SK-N-SH (cell line): ENCODE data around the gene LIMS1. TPM values are rescaled to one million over a fixed set of nuclear protein-coding genes. Genes with fewer than 3 reads are reported as not detected.
A peak's percentile ranks its signal among the peaks of the same experiment; 100 is the strongest.

ENCODE experiments used
- CTCF ChIA-PET: fragments of 300-600, 350-600 bp; formaldehyde crosslinking; extraction: SDS; loops from one replicate; lab custom pipeline; 2021; lab: Yijun Ruan, JAX
- POLR2A ChIA-PET: fragments of 350-600 bp; sonication (Branson Sonifier 250); formaldehyde crosslinking; extraction: SDS; loops from one replicate; lab custom pipeline; 2020; ENCODE audit warnings: antibody characterized with exemption, inconsistent platforms; lab: Yijun Ruan, JAX
- DNase-seq: peaks from one replicate; pipeline ENCODE4 v3.0.0; 2012
- H2AFZ ChIP-seq: fragments of 200-600 bp; sonication (generic); 2 replicates; pipeline ENCODE4 v1.8.1; 2016; ENCODE audit warnings: antibody characterized with exemption, mild to moderate bottlenecking, low read depth
- H3F3A ChIP-seq: fragments of 200-600 bp; sonication (generic); replicated peaks from 2 replicates; pipeline ENCODE3; 2016; ENCODE audit warnings: antibody characterized with exemption, mild to moderate bottlenecking; ENCODE audit not compliant: insufficient read depth
- H3K27ac ChIP-seq, 2 experiments: fragments of 200-500 bp in 1 of 2; fragments of 200-600 bp in 1 of 2; sonication (Bioruptor generic) in 1 of 2; sonication (generic), shearing (Covaris generic) in 1 of 2; 2 replicates each; pipeline versions ENCODE4 v1.5.1 to v1.6.1; 2014 to 2016; ENCODE audit warnings: low read depth in 2 of 2, inconsistent platforms in 1 of 2, low read length in 1 of 2, mild to moderate bottlenecking in 1 of 2, mixed read lengths in 1 of 2
- H3K27me3 ChIP-seq: fragments of 200-600 bp; sonication (generic), shearing (Covaris generic); 2 replicates; pipeline ENCODE4 v1.6.1; 2016; ENCODE audit warnings: mixed run types; ENCODE audit not compliant: insufficient read depth
- H3K36me3 ChIP-seq, 2 experiments: fragments of 200-500 bp in 1 of 2; fragments of 200-600 bp in 1 of 2; sonication (Bioruptor generic) in 1 of 2; sonication (generic) in 1 of 2; replicated peaks in 1 of 2; 2 replicates each; pipeline versions ENCODE3 to v1.5.1; 2014 to 2016; ENCODE audit warnings: low read length in 1 of 2, mild to moderate bottlenecking in 1 of 2; ENCODE audit not compliant: insufficient read depth in 2 of 2, control insufficient read depth in 1 of 2
- H3K4me1 ChIP-seq, 2 experiments: fragments of 200-500 bp in 1 of 2; fragments of 200-600 bp in 1 of 2; sonication (Bioruptor generic) in 1 of 2; sonication (generic), shearing (Covaris generic) in 1 of 2; 2 replicates each; pipeline versions ENCODE4 v1.5.1 to v1.6.1; 2014 to 2016; ENCODE audit warnings: low read depth in 1 of 2, low read length in 1 of 2, mixed run types in 1 of 2; ENCODE audit not compliant: insufficient read depth in 2 of 2, control insufficient read depth in 1 of 2
- H3K4me2 ChIP-seq: fragments of 200-600 bp; sonication (generic), shearing (Covaris generic); 2 replicates; pipeline ENCODE4 v1.6.1; 2017; ENCODE audit warnings: mixed run types
- H3K4me3 ChIP-seq, 2 experiments: fragments of 200-500 bp in 1 of 2; fragments of 200-600 bp in 1 of 2; sonication (Bioruptor generic) in 1 of 2; sonication (generic), shearing (Covaris generic) in 1 of 2; 2 replicates each; pipeline versions ENCODE4 v1.5.1 to v1.8.1; 2014 to 2016; ENCODE audit warnings: low read depth in 2 of 2, inconsistent platforms in 1 of 2, low read length in 1 of 2, mild to moderate bottlenecking in 1 of 2, mixed read lengths in 1 of 2, moderate library complexity in 1 of 2
- H3K79me2 ChIP-seq: fragments of 200-600 bp; sonication (generic); 2 replicates; pipeline ENCODE4 v1.8.1; 2017; ENCODE audit warnings: mild to moderate bottlenecking; ENCODE audit not compliant: insufficient read depth
- H3K9ac ChIP-seq: fragments of 200-600 bp; sonication (generic); 2 replicates; pipeline ENCODE4 v1.6.1; 2017; ENCODE audit warnings: mixed run types
- H3K9me2 ChIP-seq: fragments of 200-600 bp; sonication (generic); 2 replicates; pipeline ENCODE4 v1.6.1; 2017; ENCODE audit warnings: mixed run types
- H3K9me3 ChIP-seq: fragments of 200-600 bp; sonication (generic); 2 replicates; pipeline ENCODE4 v1.6.1; 2017; ENCODE audit warnings: mixed run types, mild to moderate bottlenecking, moderate library complexity
- H4K20me1 ChIP-seq: fragments of 200-600 bp; sonication (generic); 2 replicates; pipeline ENCODE4 v1.6.1; 2017; ENCODE audit warnings: mild to moderate bottlenecking, mixed run types; ENCODE audit not compliant: insufficient read depth
- ELF1 ChIP-seq: IDR thresholded peaks from 2 replicates; pipeline ENCODE4 v1.4.0; 2012
- EP300 ChIP-seq, 2 experiments: IDR thresholded peaks; 2 replicates each; pipeline versions ENCODE4 v1.4.0 to v1.6.1; 2012; ENCODE audit warnings: borderline replicate concordance in 1 of 2, low read depth in 1 of 2, low read length in 1 of 2
- EZH2phosphoT487 ChIP-seq: fragments of 200-600 bp; sonication (generic); IDR thresholded peaks from 2 replicates; pipeline ENCODE4 v1.6.1; 2017; ENCODE audit warnings: low read depth, mixed run types, mild to moderate bottlenecking, antibody characterized with exemption, moderate library complexity, borderline replicate concordance
- IRF3 ChIP-seq: fragments of 150-350 bp; IDR thresholded peaks from 2 replicates; pipeline ENCODE4 v1.6.1; 2016; ENCODE audit warnings: mild to moderate bottlenecking, low read depth, low read length
- JUND ChIP-seq: IDR thresholded peaks from 2 replicates; pipeline ENCODE4 v1.4.0; 2012
- POLR2AphosphoS5 ChIP-seq: IDR thresholded peaks from 2 replicates; pipeline ENCODE4 v1.6.1; 2012; ENCODE audit warnings: low read depth, low read length
- REST ChIP-seq: IDR thresholded peaks from 2 replicates; pipeline ENCODE4 v1.6.1; 2012; ENCODE audit warnings: mild to moderate bottlenecking, low read depth, low read length, moderate library complexity
- RFX5 ChIP-seq: IDR thresholded peaks from 2 replicates; pipeline ENCODE4 v1.6.1; 2012; ENCODE audit warnings: mild to moderate bottlenecking, improper control_type of control experiment, low read length
- SMC3 ChIP-seq: IDR thresholded peaks from 2 replicates; pipeline ENCODE4 v1.6.1; 2012; ENCODE audit warnings: low read depth, low read length, improper control_type of control experiment
- TAF1 ChIP-seq: IDR thresholded peaks from 2 replicates; pipeline ENCODE4 v1.6.1; 2012; ENCODE audit warnings: low read depth, mild to moderate bottlenecking, low read length, moderate library complexity, borderline replicate concordance
- TEAD4 ChIP-seq: IDR thresholded peaks from 2 replicates; pipeline ENCODE4 v1.4.0; 2012; ENCODE audit warnings: mild to moderate bottlenecking, borderline replicate concordance; ENCODE audit not compliant: insufficient read depth
- YY1 ChIP-seq: IDR thresholded peaks from 2 replicates; pipeline ENCODE4 v1.4.0; 2012; ENCODE audit warnings: low read depth, mild to moderate bottlenecking
- WGBS: methylation state at CpG from one replicate; pipeline ENCODE4 v1.1.6; 2017; ENCODE audit warnings: low lambda C conversion rate; 5-methylcytosine and 5-hydroxymethylcytosine counted together
- polyA plus RNA-seq, 3 experiments: library from polyadenylated mRNA; depleted of rRNA; stranded (reverse); fragments of >200 nt; gene quantifications; 2 replicates each; pipeline ENCODE4 v1.2.3, GENCODE V29; 2012
- TF ChIP-seq, protein P1 (sequence below): fragments of 150-350 bp; IDR thresholded peaks from 2 replicates; pipeline ENCODE4 v1.6.1; 2017; ENCODE audit warnings: antibody characterized with exemption, low read length, low read depth, borderline replicate concordance
- TF ChIP-seq, protein P2 (sequence below): IDR thresholded peaks from 2 replicates; pipeline ENCODE4; 2012
- TF ChIP-seq, protein P3 (sequence below): IDR thresholded peaks from 2 replicates; pipeline ENCODE4 v1.4.0; 2012; ENCODE audit warnings: low read depth, borderline replicate concordance
- TF ChIP-seq, protein P4 (sequence below): fragments of 200-600 bp; sonication (generic); IDR thresholded peaks from 2 replicates; pipeline ENCODE4 v1.6.1; 2017; ENCODE audit warnings: antibody characterized with exemption, mild to moderate bottlenecking, moderate library complexity

The LIMS1 gene
- polyA plus RNA-seq, 1 of the 3 experiments (the other 2 are of a cell fraction) = 123 TPM

GRCh38 chr2:108594132-108594981 lies 60.1 kb downstream of the LIMS1 start (continued):
- TF ChIP-seq, protein P1, sequence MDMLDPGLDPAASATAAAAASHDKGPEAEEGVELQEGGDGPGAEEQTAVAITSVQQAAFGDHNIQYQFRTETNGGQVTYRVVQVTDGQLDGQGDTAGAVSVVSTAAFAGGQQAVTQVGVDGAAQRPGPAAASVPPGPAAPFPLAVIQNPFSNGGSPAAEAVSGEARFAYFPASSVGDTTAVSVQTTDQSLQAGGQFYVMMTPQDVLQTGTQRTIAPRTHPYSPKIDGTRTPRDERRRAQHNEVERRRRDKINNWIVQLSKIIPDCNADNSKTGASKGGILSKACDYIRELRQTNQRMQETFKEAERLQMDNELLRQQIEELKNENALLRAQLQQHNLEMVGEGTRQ = no peak
- TF ChIP-seq TAF1 = no peak
- peak; percentile 76; the same call in 1 of the 2 replicates for TF ChIP-seq POLR2AphosphoS5
- TF ChIP-seq TEAD4 = peak; percentile 86
- 0 out of 2 replicates have a peak, but pooled peaks have one; percentile 39 for TF ChIP-seq REST
- TF ChIP-seq, protein P2, sequence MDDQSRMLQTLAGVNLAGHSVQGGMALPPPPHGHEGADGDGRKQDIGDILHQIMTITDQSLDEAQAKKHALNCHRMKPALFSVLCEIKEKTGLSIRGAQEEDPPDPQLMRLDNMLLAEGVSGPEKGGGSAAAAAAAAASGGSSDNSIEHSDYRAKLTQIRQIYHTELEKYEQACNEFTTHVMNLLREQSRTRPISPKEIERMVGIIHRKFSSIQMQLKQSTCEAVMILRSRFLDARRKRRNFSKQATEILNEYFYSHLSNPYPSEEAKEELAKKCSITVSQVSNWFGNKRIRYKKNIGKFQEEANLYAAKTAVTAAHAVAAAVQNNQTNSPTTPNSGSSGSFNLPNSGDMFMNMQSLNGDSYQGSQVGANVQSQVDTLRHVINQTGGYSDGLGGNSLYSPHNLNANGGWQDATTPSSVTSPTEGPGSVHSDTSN = peak; percentile 83

- Histone ChIP-seq H3K36me3 (no peaks in the 10 kb centered on the region), H3K4me1 (peaks cover 10 to 29% of the 10 kb centered on the region in 2 experiments), H3K9ac (peak overlapping the region; percentile 79), H3K9me2 (no peaks in the 10 kb centered on the region), H3F3A (peaks cover 40% of the 10 kb centered on the region), H3K4me2 (peak overlapping the region; percentile 72), H2AFZ (no peak overlapping the region), H3K27me3 (no peaks in the 10 kb centered on the region), H3K4me3 (no peak overlapping the region), H3K27ac (peak overlapping the region; percentile 88 to 99), H3K79me2 (peaks cover 55% of the 10 kb centered on the region), H3K9me3 (no peaks in the 10 kb centered on the region), H4K20me1 (no peaks in the 10 kb centered on the region)
- ChIA-PET POLR2A (no interaction called here), CTCF (interaction anchor here (6.1 kb wide), 1 partner anchor 40 kb away, joined by 60 read pairs; no protein-coding TSS in a partner anchor)
- DNase-seq = no peak
- 33% methylated on average over 4 of the region's 4 CpGs for WGBS
- no peak for TF ChIP-seq SMC3
- TF ChIP-seq, protein P2 = peak; percentile 71
- TF ChIP-seq, protein P3, sequence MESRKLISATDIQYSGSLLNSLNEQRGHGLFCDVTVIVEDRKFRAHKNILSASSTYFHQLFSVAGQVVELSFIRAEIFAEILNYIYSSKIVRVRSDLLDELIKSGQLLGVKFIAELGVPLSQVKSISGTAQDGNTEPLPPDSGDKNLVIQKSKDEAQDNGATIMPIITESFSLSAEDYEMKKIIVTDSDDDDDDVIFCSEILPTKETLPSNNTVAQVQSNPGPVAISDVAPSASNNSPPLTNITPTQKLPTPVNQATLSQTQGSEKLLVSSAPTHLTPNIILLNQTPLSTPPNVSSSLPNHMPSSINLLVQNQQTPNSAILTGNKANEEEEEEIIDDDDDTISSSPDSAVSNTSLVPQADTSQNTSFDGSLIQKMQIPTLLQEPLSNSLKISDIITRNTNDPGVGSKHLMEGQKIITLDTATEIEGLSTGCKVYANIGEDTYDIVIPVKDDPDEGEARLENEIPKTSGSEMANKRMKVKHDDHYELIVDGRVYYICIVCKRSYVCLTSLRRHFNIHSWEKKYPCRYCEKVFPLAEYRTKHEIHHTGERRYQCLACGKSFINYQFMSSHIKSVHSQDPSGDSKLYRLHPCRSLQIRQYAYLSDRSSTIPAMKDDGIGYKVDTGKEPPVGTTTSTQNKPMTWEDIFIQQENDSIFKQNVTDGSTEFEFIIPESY = no peak
- peak in 1 of 2 experiments; percentile 91; a peak in 2 of 4 replicates for TF ChIP-seq EP300 (IDR thresholded peaks at IDR 0.05; ENCODE audit: borderline replicate concordance in 1 of 2, low read depth in 1 of 2, low read length in 1 of 2)
- no peak for TF ChIP-seq IRF3
- TF ChIP-seq JUND = peak; percentile 74
- TF ChIP-seq, protein P4, sequence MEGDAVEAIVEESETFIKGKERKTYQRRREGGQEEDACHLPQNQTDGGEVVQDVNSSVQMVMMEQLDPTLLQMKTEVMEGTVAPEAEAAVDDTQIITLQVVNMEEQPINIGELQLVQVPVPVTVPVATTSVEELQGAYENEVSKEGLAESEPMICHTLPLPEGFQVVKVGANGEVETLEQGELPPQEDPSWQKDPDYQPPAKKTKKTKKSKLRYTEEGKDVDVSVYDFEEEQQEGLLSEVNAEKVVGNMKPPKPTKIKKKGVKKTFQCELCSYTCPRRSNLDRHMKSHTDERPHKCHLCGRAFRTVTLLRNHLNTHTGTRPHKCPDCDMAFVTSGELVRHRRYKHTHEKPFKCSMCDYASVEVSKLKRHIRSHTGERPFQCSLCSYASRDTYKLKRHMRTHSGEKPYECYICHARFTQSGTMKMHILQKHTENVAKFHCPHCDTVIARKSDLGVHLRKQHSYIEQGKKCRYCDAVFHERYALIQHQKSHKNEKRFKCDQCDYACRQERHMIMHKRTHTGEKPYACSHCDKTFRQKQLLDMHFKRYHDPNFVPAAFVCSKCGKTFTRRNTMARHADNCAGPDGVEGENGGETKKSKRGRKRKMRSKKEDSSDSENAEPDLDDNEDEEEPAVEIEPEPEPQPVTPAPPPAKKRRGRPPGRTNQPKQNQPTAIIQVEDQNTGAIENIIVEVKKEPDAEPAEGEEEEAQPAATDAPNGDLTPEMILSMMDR = no peak
- TF ChIP-seq EZH2phosphoT487 = no peak
- TF ChIP-seq RFX5 = no peak
- TF ChIP-seq YY1 = 0 out of 2 replicates have a peak, but pooled peaks have one; percentile 3
- no peak for TF ChIP-seq ELF1
Observed at GRCh38 chr2:108594982-108595464, 60.8 kb downstream of the LIMS1 start.
